ENCODE results near the gene CEBPZ.

The CEBPZ gene

GRCh38 chr2:37167636-37168180 lies 63.7 kb downstream of the CEBPZ start:
- Histone ChIP-seq H3K4me2 (ENCODE audit: low read depth, low read length) (no peak overlapping the region), H3K27me3 (replicated peaks; ENCODE audit: insufficient read depth, low read length) (no peaks in the 10 kb centered on the region), H3K36me3 (replicated peaks; ENCODE audit: insufficient read depth, low read length) (no peaks in the 10 kb centered on the region), H4K20me1 (ENCODE audit: insufficient read depth, low read length) (no peaks in the 10 kb centered on the region), H3K9me2 (replicated peaks; ENCODE audit: insufficient read depth, low read length) (no peaks in the 10 kb centered on the region), H2AFZ (ENCODE audit: low read length) (no peak overlapping the region), H3K4me1 (ENCODE audit: low read length) (no peaks in the 10 kb centered on the region), H3K9me3 (replicated peaks; ENCODE audit: insufficient read depth, low read length) (no peaks in the 10 kb centered on the region), H3K79me2 (ENCODE audit: low read length) (no peaks in the 10 kb centered on the region), H3K4me3 (ENCODE audit: low read length) (no peak overlapping the region), H3K27ac (ENCODE audit: low read length) (no peak overlapping the region), H3F3A (ENCODE audit: insufficient read depth, low read length) (no peaks in the 10 kb centered on the region), H3K9ac (ENCODE audit: low read length) (no peak overlapping the region)
- TF ChIP-seq EZH2phosphoT487 (IDR thresholded peaks at IDR 0.05; ENCODE audit: low read length) = no peak
- TF ChIP-seq, protein P1, sequence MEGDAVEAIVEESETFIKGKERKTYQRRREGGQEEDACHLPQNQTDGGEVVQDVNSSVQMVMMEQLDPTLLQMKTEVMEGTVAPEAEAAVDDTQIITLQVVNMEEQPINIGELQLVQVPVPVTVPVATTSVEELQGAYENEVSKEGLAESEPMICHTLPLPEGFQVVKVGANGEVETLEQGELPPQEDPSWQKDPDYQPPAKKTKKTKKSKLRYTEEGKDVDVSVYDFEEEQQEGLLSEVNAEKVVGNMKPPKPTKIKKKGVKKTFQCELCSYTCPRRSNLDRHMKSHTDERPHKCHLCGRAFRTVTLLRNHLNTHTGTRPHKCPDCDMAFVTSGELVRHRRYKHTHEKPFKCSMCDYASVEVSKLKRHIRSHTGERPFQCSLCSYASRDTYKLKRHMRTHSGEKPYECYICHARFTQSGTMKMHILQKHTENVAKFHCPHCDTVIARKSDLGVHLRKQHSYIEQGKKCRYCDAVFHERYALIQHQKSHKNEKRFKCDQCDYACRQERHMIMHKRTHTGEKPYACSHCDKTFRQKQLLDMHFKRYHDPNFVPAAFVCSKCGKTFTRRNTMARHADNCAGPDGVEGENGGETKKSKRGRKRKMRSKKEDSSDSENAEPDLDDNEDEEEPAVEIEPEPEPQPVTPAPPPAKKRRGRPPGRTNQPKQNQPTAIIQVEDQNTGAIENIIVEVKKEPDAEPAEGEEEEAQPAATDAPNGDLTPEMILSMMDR (IDR thresholded peaks at IDR 0.05; ENCODE audit: low read length) = no peak
- no peak for TF ChIP-seq EZH2 (optimal IDR thresholded peaks at IDR 0.05; ENCODE audit: low read depth, low read length)
- DNase-seq = no peak

- Histone ChIP-seq H3K79me2 (ENCODE audit: low read length) (no peaks in the 10 kb centered on the region), H4K20me1 (ENCODE audit: insufficient read depth, low read length) (no peaks in the 10 kb centered on the region), H3K27ac (ENCODE audit: low read length) (no peak overlapping the region), H3K4me1 (ENCODE audit: low read length) (no peaks in the 10 kb centered on the region), H3K9me3 (replicated peaks; ENCODE audit: insufficient read depth, low read length) (no peaks in the 10 kb centered on the region), H3K4me3 (ENCODE audit: low read length) (no peak overlapping the region), H3K4me2 (ENCODE audit: low read depth, low read length) (no peak overlapping the region), H3K9ac (ENCODE audit: low read length) (no peak overlapping the region), H3F3A (ENCODE audit: insufficient read depth, low read length) (no peaks in the 10 kb centered on the region), H3K27me3 (replicated peaks; ENCODE audit: insufficient read depth, low read length) (no peaks in the 10 kb centered on the region), H3K36me3 (replicated peaks; ENCODE audit: insufficient read depth, low read length) (no peaks in the 10 kb centered on the region), H3K9me2 (replicated peaks; ENCODE audit: insufficient read depth, low read length) (no peaks in the 10 kb centered on the region), H2AFZ (ENCODE audit: low read length) (no peak overlapping the region)
- TF ChIP-seq EZH2phosphoT487 (IDR thresholded peaks at IDR 0.05; ENCODE audit: low read length) = no peak
- no peak for DNase-seq
Observed at GRCh38 chr2:37164757-37165156, 66.6 kb downstream of the CEBPZ start.

- Histone ChIP-seq H3K9me2 (replicated peaks; ENCODE audit: insufficient read depth, low read length) (no peaks in the 10 kb centered on the region), H3K27me3 (replicated peaks; ENCODE audit: insufficient read depth, low read length) (no peaks in the 10 kb centered on the region), H3K4me1 (ENCODE audit: low read length) (peaks cover 3% of the 10 kb centered on the region; the same call in 1 of the 2 replicates), H3F3A (ENCODE audit: insufficient read depth, low read length) (no peaks in the 10 kb centered on the region), H3K4me2 (ENCODE audit: low read depth, low read length) (peak within 1 kb of the TSS; percentile 96), H3K27ac (ENCODE audit: low read length) (peak within 1 kb of the TSS; percentile 1; the same call in 1 of the 2 replicates), H3K36me3 (replicated peaks; ENCODE audit: insufficient read depth, low read length) (no peaks in the 10 kb centered on the region), H3K4me3 (ENCODE audit: low read length) (peak within 1 kb of the TSS; percentile 96), H4K20me1 (ENCODE audit: insufficient read depth, low read length) (no peaks in the 10 kb centered on the region), H2AFZ (ENCODE audit: low read length) (peak within 1 kb of the TSS; percentile 96), H3K79me2 (ENCODE audit: low read length) (peaks cover 46% of the 10 kb centered on the region), H3K9me3 (replicated peaks; ENCODE audit: insufficient read depth, low read length) (no peaks in the 10 kb centered on the region), H3K9ac (ENCODE audit: low read length) (peak within 1 kb of the TSS; percentile 90)
- DNase-seq = peak; percentile 91
- TF ChIP-seq EZH2 (optimal IDR thresholded peaks at IDR 0.05; ENCODE audit: low read depth, low read length) (no peak), EZH2phosphoT487 (IDR thresholded peaks at IDR 0.05; ENCODE audit: low read length) (no peak)
- TF ChIP-seq, protein P1 (IDR thresholded peaks at IDR 0.05; ENCODE audit: low read length) = no peak
Observed at GRCh38 chr2:37156857-37157714, 74.3 kb downstream of the CEBPZ start, which contains the start of gene EIF2AK2. TSS of gene EIF2AK2 (minus strand) at chr2:37156980. CDS start at chr2:37147806, 9,174 bp downstream.
